Ovary (tissue), 3 donors: ENCODE measurements around the gene RIN1.

Source experiments
- CTCF ChIP-seq, 3 donors: fragments of 450-650 bp in 2 of 3; fragments of 200-600 bp in 1 of 3; IDR thresholded peaks; one replicate each; pipeline versions ENCODE4 v1.5.1 to v1.8.0; 2016 to 2022; ENCODE audit warnings: antibody characterized with exemption in 3 of 3, mild to moderate bottlenecking in 1 of 3
- EP300 ChIP-seq: sonication (generic); formaldehyde crosslinking; IDR thresholded peaks from one replicate; pipeline ENCODE4 v1.6.1; 2017; ENCODE audit warnings: antibody characterized with exemption
- POLR2A ChIP-seq: fragments of 450-650 bp; IDR thresholded peaks from one replicate; pipeline ENCODE4 v1.6.1; 2017; ENCODE audit warnings: antibody characterized with exemption, mild to moderate bottlenecking, moderate library complexity
- donor health status: DM: no; HTN: no; CAD: no.

GRCh38 chr11:66330931-66331330, 5.3 kb downstream of the RIN1 start:
- TF ChIP-seq CTCF (IDR thresholded peaks at IDR 0.05) (no peak), POLR2A (no peak), EP300 (no peak)
